NK-92 treated with Interleukin-12 subunit alpha and Interleukin-12 subunit beta, amount 100 ng/mL, for 24 hours (cell line): Measurements from ENCODE around the gene PSD4.

Experiments
- DNase-seq: peaks from one replicate; lab custom pipeline; 2025; lab: John Stamatoyannopoulos, UW

The PSD4 gene

GRCh38 chr2:113238871-113239839 is 65.4 kb downstream of the PSD4 start:
- no peak for DNase-seq

GRCh38 chr2:113240150-113240914 is 66.6 kb downstream of the PSD4 start:
- DNase-seq = no peak

- DNase-seq = peak; percentile 90
Observed at GRCh38 chr2:113240915-113241911, 67.4 kb downstream of the PSD4 start.

- no peak for DNase-seq
Observed at GRCh38 chr2:113242327-113242726, 68.6 kb downstream of the PSD4 start.

- DNase-seq = no peak
Observed at GRCh38 chr2:113245276-113245711, 71.5 kb downstream of the PSD4 start.

- no peak for DNase-seq
Observed at GRCh38 chr2:113246606-113247005, 72.8 kb downstream of the PSD4 start.

- peak; percentile 66 for DNase-seq
Observed at GRCh38 chr2:113248997-113249770, 75.4 kb downstream of the PSD4 start.

GRCh38 chr2:113251118-113251517 is 77.3 kb downstream of the PSD4 start:
- DNase-seq = peak; percentile 69

GRCh38 chr2:113252047-113252590 is 78.3 kb downstream of the PSD4 start:
- no peak for DNase-seq

GRCh38 chr2:113253453-113253852 is 79.7 kb downstream of the PSD4 start:
- no peak for DNase-seq

- no peak for DNase-seq
Observed at GRCh38 chr2:113255140-113256070, 81.6 kb downstream of the PSD4 start.

- DNase-seq = no peak
Observed at GRCh38 chr2:113257516-113258264, 83.9 kb downstream of the PSD4 start.

GRCh38 chr2:113258471-113259147 is 84.8 kb downstream of the PSD4 start:
- no peak for DNase-seq
